B cell (primary cell): ENCODE results near the gene CHD6. TPM values are rescaled to one million over a fixed set of nuclear protein-coding genes. Genes with fewer than 3 reads are reported as not detected.

ENCODE experiments used
- ATAC-seq: fragments of 200-7000 bp; cut with Tn5 transposase; one replicate; pipeline ENCODE4 v1.10.0; 2021; ENCODE audit warnings: low read depth, mild to moderate bottlenecking, moderate number of reproducible peaks, moderate library complexity
- CTCF ChIA-PET: fragments of 350-600 bp; sonication (Branson Sonifier 250); formaldehyde crosslinking; loops from one replicate; lab custom pipeline; 2021; ENCODE audit warnings: antibody characterized with exemption, inconsistent platforms; lab: Charles Lee
- POLR2A ChIA-PET: fragments of 350-600 bp; sonication (Branson Sonifier 250); formaldehyde crosslinking; loops from one replicate; lab custom pipeline; 2021; ENCODE audit warnings: antibody characterized with exemption; lab: Charles Lee
- DNase-seq: peaks from one replicate; pipeline ENCODE4 v3.0.0; 2013
- H2AFZ ChIP-seq: 2 replicates; pipeline ENCODE4 v1.6.1; 2012; ENCODE audit warnings: mild to moderate bottlenecking, low read depth, low read length; ENCODE audit not compliant: insufficient read depth, poor library complexity, severe bottlenecking
- H3K27ac ChIP-seq, 2 donors: 1 replicate in 1 of 2; 2 replicates in 1 of 2; pipeline ENCODE4 v1.5.1; 2012 to 2013; ENCODE audit warnings: low read length in 2 of 2, mild to moderate bottlenecking in 2 of 2, moderate library complexity in 1 of 2
- H3K27me3 ChIP-seq, 4 experiments: fragments of 200-600 bp in 1 of 4; sonication (generic) in 1 of 4; replicated peaks in 1 of 4; 1 replicate in 2 of 4; 2 replicates in 2 of 4; pipeline versions ENCODE4 v1.6.1 to v1.7.0; 2013 to 2016; ENCODE audit warnings: low read length in 3 of 4, mild to moderate bottlenecking in 2 of 4, mixed read lengths in 1 of 4, moderate library complexity in 1 of 4; ENCODE audit not compliant: insufficient read depth in 4 of 4, control insufficient read depth in 3 of 4; ENCODE audit errors: control extremely low read depth in 1 of 4
- H3K36me3 ChIP-seq, 2 experiments: replicated peaks in 1 of 2; 1 replicate in 1 of 2; 2 replicates in 1 of 2; pipeline versions ENCODE4 v1.6.1 to v1.7.1; 2013; ENCODE audit warnings: low read length in 1 of 2; ENCODE audit not compliant: insufficient read depth in 2 of 2, control insufficient read depth in 1 of 2; ENCODE audit errors: control extremely low read depth in 1 of 2, extremely low read depth in 1 of 2
- H3K4me1 ChIP-seq, 2 donors: fragments of 200-600 bp in 1 of 2; sonication (generic) in 1 of 2; 1 replicate in 1 of 2; 2 replicates in 1 of 2; pipeline versions ENCODE4 v1.5.1 to v1.6.1; 2013 to 2017; ENCODE audit warnings: low read length in 2 of 2; ENCODE audit not compliant: control insufficient read depth in 2 of 2, insufficient read depth in 2 of 2
- H3K4me2 ChIP-seq: replicated peaks from 2 replicates; pipeline ENCODE3; 2012; ENCODE audit warnings: mild to moderate bottlenecking, low read depth, low read length; ENCODE audit not compliant: poor library complexity, severe bottlenecking
- H3K4me3 ChIP-seq, 5 experiments: fragments of 200-600 bp in 1 of 5; sonication (generic) in 1 of 5; 1 replicate in 3 of 5; 2 replicates in 2 of 5; pipeline versions ENCODE4 v1.5.1 to v1.7.0; 2011 to 2016; ENCODE audit warnings: low read length in 4 of 5, mild to moderate bottlenecking in 4 of 5, low read depth in 2 of 5, control low read depth in 1 of 5, moderate library complexity in 1 of 5; ENCODE audit not compliant: insufficient read depth in 1 of 5; ENCODE audit errors: control extremely low read depth in 1 of 5, extremely low read depth in 1 of 5
- H3K79me2 ChIP-seq: fragments of 200-600 bp; sonication (generic); one replicate; pipeline ENCODE4 v1.6.0; 2016; ENCODE audit warnings: low read length; ENCODE audit not compliant: control insufficient read depth, insufficient read depth
- H3K9ac ChIP-seq: fragments of 200-600 bp; sonication (generic); 2 replicates; pipeline ENCODE4 v1.6.1; 2017; ENCODE audit warnings: mild to moderate bottlenecking, low read length, moderate library complexity
- H3K9me3 ChIP-seq, 3 donors: one replicate each; pipeline versions ENCODE4 v1.6.1 to v1.7.1; 2013; ENCODE audit warnings: low read length in 2 of 3; ENCODE audit not compliant: control insufficient read depth in 2 of 3, insufficient read depth in 1 of 3; ENCODE audit errors: control extremely low read depth in 1 of 3
- H4K20me1 ChIP-seq: 2 replicates; pipeline ENCODE4 v1.6.0; 2012; ENCODE audit warnings: mild to moderate bottlenecking, low read length; ENCODE audit not compliant: insufficient read depth, control insufficient read depth, poor library complexity, severe bottlenecking
- H3K27ac Mint-ChIP-seq: one replicate; pipeline ENCODE4 v1.8.0; 2021; ENCODE audit warnings: mixed read lengths
- H3K27me3 Mint-ChIP-seq: one replicate; pipeline ENCODE4 v1.8.0; 2021; ENCODE audit warnings: mixed read lengths
- H3K4me1 Mint-ChIP-seq: one replicate; pipeline ENCODE4 v1.8.0; 2021; ENCODE audit warnings: mixed read lengths
- H3K4me3 Mint-ChIP-seq: one replicate; pipeline ENCODE4 v1.8.0; 2021; ENCODE audit warnings: mixed read lengths
- H3K9me3 Mint-ChIP-seq: one replicate; pipeline ENCODE4 v1.8.0; 2022; ENCODE audit warnings: mixed read lengths; ENCODE audit not compliant: insufficient read depth
- CTCF ChIP-seq: fragments of 200-600 bp; IDR thresholded peaks from one replicate; pipeline ENCODE4 v1.8.0; 2022; ENCODE audit warnings: antibody characterized with exemption, mild to moderate bottlenecking
- EZH2 ChIP-seq: IDR thresholded peaks from 2 replicates; pipeline ENCODE4 v1.6.1; 2012; ENCODE audit warnings: borderline replicate concordance, low read depth, mild to moderate bottlenecking, moderate library complexity, low read length; ENCODE audit not compliant: insufficient read depth, poor library complexity, severe bottlenecking
- WGBS: methylation state at CpG from one replicate; pipeline ENCODE4 v1.1.5; 2013; ENCODE audit warnings: missing lambda C conversion rate; ENCODE audit not compliant: insufficient coverage; 5-methylcytosine and 5-hydroxymethylcytosine counted together
- intact Hi-C: fragments of 100-400 bp; cut with micrococcal nuclease; formaldehyde crosslinking; loops from one replicate; pipeline ENCODE4 v1.10.0; 2022
- polyA plus RNA-seq: library from polyadenylated mRNA; depleted of rRNA; stranded (reverse); fragments of >200 nt; gene quantifications from 2 replicates; pipeline ENCODE4 v1.2.3, GENCODE V29; 2012
- total RNA-seq, 2 donors: library from RNA; stranded (reverse); fragments of 120-200 nt in 1 of 2; gene quantifications; 1 replicate in 1 of 2; 2 replicates in 1 of 2; pipeline versions ENCODE4 v1.2.3 to v1.2.4, GENCODE V29; 2013 to 2022

The CHD6 gene
- total and polyA plus RNA-seq, 2 donors (not counting 1 experiment from before 2014, with no cell fraction given): 10.3 to 117 TPM

- Histone ChIP-seq H2AFZ (peak overlapping the region; percentile 44), H4K20me1 (no peaks in the 10 kb centered on the region), H3K27ac (no peak overlapping the region), H3K4me1 (no peaks in the 10 kb centered on the region), H3K79me2 (no peaks in the 10 kb centered on the region), H3K9ac (peak overlapping the region; percentile 20), H3K4me2 (peak overlapping the region; percentile 13), H3K9me3 (no peaks in the 10 kb centered on the region), H3K4me3 (peak overlapping the region in 2 of 5 experiments; percentile 29 to 47), H3K27me3 (peaks cover 0 to 12% (median 2%) of the 10 kb centered on the region in 4 experiments), H3K36me3 (no peaks in the 10 kb centered on the region)
- Mint-ChIP-seq H3K4me3 (peak overlapping the region; percentile 83), H3K27me3 (peaks cover 31% of the 10 kb centered on the region), H3K9me3 (peaks cover 4% of the 10 kb centered on the region), H3K4me1 (peaks cover 6% of the 10 kb centered on the region), H3K27ac (peak overlapping the region; percentile 88)
- peak; percentile 66 for DNase-seq
- ChIA-PET POLR2A (interaction anchor here (0.6 to 1.0 kb wide), 2 partner anchors 28 to 314 kb away, joined by 3 to 4 read pairs; no protein-coding TSS in a partner anchor), CTCF (no interaction called here)
- intact Hi-C loops: loop anchor here (1.0 kb wide), 2 partner anchors 29 to 46 kb away; partner anchors contain the start of gene CHD6
- ATAC-seq: peak; percentile 88
- WGBS: 80% methylated on average over 1 of the region's 5 CpGs
- TF ChIP-seq EZH2: no peak
- TF ChIP-seq CTCF: no peak
These were observed 46.4 kb upstream of the CHD6 start for GRCh38 chr20:41664584-41664983.

- H3K4me2 ChIP-seq: peak overlapping the region; percentile 43
- no peaks in the 10 kb centered on the region for H4K20me1 ChIP-seq
- WGBS: 12% methylated on average over 5 of the region's 7 CpGs
- DNase-seq: peak; percentile 32
- peaks cover 8% of the 10 kb centered on the region for H3K4me1 Mint-ChIP-seq
- H3K27me3 ChIP-seq: peaks cover 0 to 9% (median 3%) of the 10 kb centered on the region in 4 experiments
- H3K36me3 ChIP-seq: no peaks in the 10 kb centered on the region
- H2AFZ ChIP-seq: peak overlapping the region; percentile 47
- ChIA-PET POLR2A (no interaction called here), CTCF (no interaction called here)
- H3K27me3 Mint-ChIP-seq: peaks cover 41% of the 10 kb centered on the region
- H3K27ac ChIP-seq: no peak overlapping the region
- peak; percentile 33 for ATAC-seq
- peaks cover 3 to 7% of the 10 kb centered on the region in 2 donors for H3K4me1 ChIP-seq
- intact Hi-C loops: no loop called here
- no peak overlapping the region for H3K27ac Mint-ChIP-seq
- peak overlapping the region in 1 of 5 experiments; percentile 24 for H3K4me3 ChIP-seq
- no peaks in the 10 kb centered on the region for H3K79me2 ChIP-seq
- no peaks in the 10 kb centered on the region for H3K9me3 Mint-ChIP-seq
- no peaks in the 10 kb centered on the region for H3K9me3 ChIP-seq
- H3K9ac ChIP-seq: no peak overlapping the region
- H3K4me3 Mint-ChIP-seq: peak overlapping the region; percentile 40
- TF ChIP-seq EZH2 (no peak), CTCF (no peak)
These were observed 39.5 kb upstream of the CHD6 start for GRCh38 chr20:41657655-41658054.
